Fibroblast of lung (primary cell): ENCODE measurements around the gene CHTF8.

Source experiments
- EZH2 ChIP-seq: IDR thresholded peaks from 2 replicates; pipeline ENCODE4 v1.5.1; 2012; ENCODE audit warnings: low read length, control low read depth, mild to moderate bottlenecking; ENCODE audit errors: missing control alignments
- TF ChIP-seq, protein P1 (sequence below), 2 donors: IDR thresholded peaks in 1 of 2; conservative IDR thresholded peaks in 1 of 2; 1 replicate in 1 of 2; 2 replicates in 1 of 2; pipeline ENCODE4 v1.5.1; 2011 to 2012; ENCODE audit warnings: low read length in 2 of 2, control low read depth in 1 of 2, inconsistent platforms in 1 of 2, low read depth in 1 of 2, mild to moderate bottlenecking in 1 of 2

DNA sequence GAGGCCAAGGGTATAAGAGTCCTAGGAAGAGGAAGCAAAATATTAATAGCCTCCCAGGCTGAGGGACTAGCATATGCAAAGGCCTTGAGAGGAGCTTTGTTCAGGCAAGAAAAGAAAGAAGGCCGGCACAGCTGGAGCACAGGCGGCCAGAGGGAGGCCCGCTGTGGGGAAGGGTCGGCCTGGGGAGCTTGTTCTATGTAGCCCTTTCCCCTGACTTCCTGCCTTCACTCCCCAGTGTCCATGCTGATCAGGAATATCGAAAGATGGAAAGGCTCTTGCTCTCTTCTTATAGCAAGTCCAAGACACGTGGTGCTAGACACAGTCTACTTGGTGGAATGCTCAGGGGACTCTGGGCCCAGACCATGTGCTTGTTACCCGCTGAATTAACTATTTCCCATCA is 54.3 kb downstream of the CHTF8 start:
- TF ChIP-seq, protein P1, sequence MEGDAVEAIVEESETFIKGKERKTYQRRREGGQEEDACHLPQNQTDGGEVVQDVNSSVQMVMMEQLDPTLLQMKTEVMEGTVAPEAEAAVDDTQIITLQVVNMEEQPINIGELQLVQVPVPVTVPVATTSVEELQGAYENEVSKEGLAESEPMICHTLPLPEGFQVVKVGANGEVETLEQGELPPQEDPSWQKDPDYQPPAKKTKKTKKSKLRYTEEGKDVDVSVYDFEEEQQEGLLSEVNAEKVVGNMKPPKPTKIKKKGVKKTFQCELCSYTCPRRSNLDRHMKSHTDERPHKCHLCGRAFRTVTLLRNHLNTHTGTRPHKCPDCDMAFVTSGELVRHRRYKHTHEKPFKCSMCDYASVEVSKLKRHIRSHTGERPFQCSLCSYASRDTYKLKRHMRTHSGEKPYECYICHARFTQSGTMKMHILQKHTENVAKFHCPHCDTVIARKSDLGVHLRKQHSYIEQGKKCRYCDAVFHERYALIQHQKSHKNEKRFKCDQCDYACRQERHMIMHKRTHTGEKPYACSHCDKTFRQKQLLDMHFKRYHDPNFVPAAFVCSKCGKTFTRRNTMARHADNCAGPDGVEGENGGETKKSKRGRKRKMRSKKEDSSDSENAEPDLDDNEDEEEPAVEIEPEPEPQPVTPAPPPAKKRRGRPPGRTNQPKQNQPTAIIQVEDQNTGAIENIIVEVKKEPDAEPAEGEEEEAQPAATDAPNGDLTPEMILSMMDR (conservative IDR thresholded peaks at IDR 0.05 in 1 of 2, IDR thresholded peaks at IDR 0.05 in 1 of 2; ENCODE audit: low read depth in 1 of 2, low read length in 2 of 2) = no peak
- no peak for TF ChIP-seq EZH2
